Keratinocyte (primary cell): ENCODE results near the gene PGBD1. TPM values are rescaled to one million over a fixed set of nuclear protein-coding genes. Genes with fewer than 3 reads are reported as not detected.

Experiments
- DNase-seq: peaks from one replicate; pipeline ENCODE4 v3.0.0-alpha.2; 2011; ENCODE audit warnings: low read depth, missing footprints, low spot score
- FAIRE-seq: peaks from 2 replicates; lab custom pipeline; 2011; peaks lifted over from hg19 to GRCh38; lab: Jason Lieb, UNC
- H2AFZ ChIP-seq: 2 replicates; pipeline ENCODE4 v1.6.0; 2012; ENCODE audit warnings: low read length, control low read depth, inconsistent platforms; ENCODE audit not compliant: control insufficient read depth
- H3K27ac ChIP-seq: 2 replicates; pipeline ENCODE4 v1.5.1; 2011; ENCODE audit warnings: low read length; ENCODE audit not compliant: control insufficient read depth, insufficient read depth
- H3K27me3 ChIP-seq: 3 replicates; pipeline ENCODE4 v1.6.0; 2011; ENCODE audit warnings: low read length; ENCODE audit not compliant: control insufficient read depth, insufficient read depth; ENCODE audit errors: extremely low read depth
- H3K36me3 ChIP-seq, 2 experiments: 2 replicates in 1 of 2; 3 replicates in 1 of 2; pipeline ENCODE4 v1.5.1; 2011; ENCODE audit warnings: low read length in 2 of 2, mild to moderate bottlenecking in 1 of 2; ENCODE audit not compliant: control insufficient read depth in 2 of 2, insufficient read depth in 2 of 2; ENCODE audit errors: extremely low read depth in 1 of 2
- H3K4me1 ChIP-seq: 3 replicates; pipeline ENCODE4 v1.5.1; 2011; ENCODE audit warnings: low read length; ENCODE audit not compliant: control insufficient read depth, insufficient read depth; ENCODE audit errors: extremely low read depth
- H3K4me2 ChIP-seq: 3 replicates; pipeline ENCODE4 v1.6.0; 2011; ENCODE audit warnings: low read depth, low read length; ENCODE audit not compliant: control insufficient read depth, insufficient read depth; ENCODE audit errors: extremely low read depth
- H3K4me3 ChIP-seq, 3 experiments: fragments of 200-600 bp in 1 of 3; sonication (generic) in 1 of 3; 2 replicates in 2 of 3; 3 replicates in 1 of 3; pipeline ENCODE4 v1.5.1; 2011 to 2016; ENCODE audit warnings: low read length in 3 of 3, mild to moderate bottlenecking in 3 of 3, control low read depth in 2 of 3, inconsistent platforms in 1 of 3, low read depth in 1 of 3, mixed read lengths in 1 of 3, mixed run types in 1 of 3, moderate library complexity in 1 of 3; ENCODE audit not compliant: control insufficient read depth in 2 of 3, insufficient read depth in 2 of 3; ENCODE audit errors: extremely low read depth in 1 of 3
- H3K79me2 ChIP-seq: 2 replicates; pipeline ENCODE4 v1.6.0; 2012; ENCODE audit warnings: low read length; ENCODE audit not compliant: control insufficient read depth, insufficient read depth
- H3K9ac ChIP-seq: 3 replicates; pipeline ENCODE4 v1.6.0; 2011; ENCODE audit warnings: low read length; ENCODE audit not compliant: control insufficient read depth, insufficient read depth; ENCODE audit errors: extremely low read depth
- H3K9me1 ChIP-seq: 3 replicates; pipeline ENCODE4 v1.6.0; 2011; ENCODE audit warnings: low read length; ENCODE audit not compliant: control insufficient read depth, insufficient read depth; ENCODE audit errors: extremely low read depth
- H3K9me3 ChIP-seq: 2 replicates; pipeline ENCODE4 v1.5.1; 2012; ENCODE audit warnings: low read depth, low read length; ENCODE audit not compliant: control insufficient read depth
- H4K20me1 ChIP-seq: 3 replicates; pipeline ENCODE4 v1.6.0; 2011; ENCODE audit warnings: low read length; ENCODE audit not compliant: control insufficient read depth, insufficient read depth; ENCODE audit errors: extremely low read depth
- EZH2 ChIP-seq: IDR thresholded peaks from one replicate; pipeline ENCODE4 v1.6.1; 2012; ENCODE audit warnings: inconsistent platforms, mild to moderate bottlenecking, low read length, moderate library complexity
- dilution Hi-C: fragments of 300-500 bp; cut with MboI; formaldehyde crosslinking; loops from one replicate; pipeline ENCODE4 v1.7.0; 2020; ENCODE audit warnings: low sequenced_read_pairs; ENCODE audit not compliant: extremely low pct_ligation_motif_present
- polyA plus RNA-seq, 5 experiments: library from polyadenylated mRNA; depleted of rRNA in 3 of 5; stranded (reverse) in 3 of 5; stranded (forward) in 1 of 5; unstranded in 1 of 5; fragments of >200 nt; gene quantifications; 1 replicate in 1 of 5; 2 replicates in 3 of 5; 3 replicates in 1 of 5; pipeline versions ENCODE4 v1.2.1 to v1.2.3, GENCODE V29; 2011 to 2012; ENCODE audit warnings: missing spikeins in 2 of 5, low read depth in 1 of 5, low replicate concordance in 1 of 5
- TF ChIP-seq, protein P1 (sequence below), 3 experiments: IDR thresholded peaks in 1 of 3; conservative IDR thresholded peaks in 1 of 3; optimal IDR thresholded peaks in 1 of 3; 2 replicates in 2 of 3; 3 replicates in 1 of 3; pipeline versions ENCODE3 to v1.5.1; 2011; ENCODE audit warnings: low read length in 3 of 3, mild to moderate bottlenecking in 3 of 3, moderate library complexity in 2 of 3, control low read depth in 1 of 3, inconsistent platforms in 1 of 3; ENCODE audit not compliant: insufficient read depth in 2 of 3; ENCODE audit errors: extremely low read depth in 1 of 3

Gene PGBD1
- polyA plus RNA-seq, 1 donor (not counting 4 experiments of a cell fraction or from before 2014, with no cell fraction given): 3.1 TPM

DNA sequence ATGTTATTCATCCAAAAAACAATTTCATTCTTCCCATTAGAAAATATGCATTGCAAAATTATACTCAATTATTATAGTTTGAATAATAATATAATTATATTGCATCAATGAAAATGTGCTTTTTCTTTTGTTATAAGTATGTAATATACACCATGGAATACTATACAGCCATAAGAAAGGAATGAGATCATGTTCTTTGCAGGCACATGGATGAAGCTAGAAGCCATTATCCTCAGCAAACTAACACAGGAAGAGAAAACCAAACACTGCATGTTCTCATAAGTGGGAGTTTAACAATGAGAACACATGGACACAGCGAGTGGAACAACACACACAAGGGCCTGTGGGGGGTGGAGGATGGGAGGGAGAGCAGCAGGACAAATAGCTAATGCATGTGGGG lies 24.3 kb upstream of the PGBD1 start:
- no peaks in the 10 kb centered on the region for H3K9me1 ChIP-seq
- H3K36me3 ChIP-seq: no peaks in the 10 kb centered on the region
- H3K27me3 ChIP-seq: peaks cover 5% of the 10 kb centered on the region
- no peaks in the 10 kb centered on the region for H3K79me2 ChIP-seq
- H3K4me2 ChIP-seq: no peak overlapping the region
- H2AFZ ChIP-seq: no peak overlapping the region
- FAIRE-seq (no peak), DNase-seq (no peak)
- H3K4me3 ChIP-seq: no peak overlapping the region
- dilution Hi-C loops: no loop called here
- peaks cover 4% of the 10 kb centered on the region for H3K9me3 ChIP-seq
- H3K27ac ChIP-seq: no peak overlapping the region
- no peaks in the 10 kb centered on the region for H4K20me1 ChIP-seq
- TF ChIP-seq, protein P1, sequence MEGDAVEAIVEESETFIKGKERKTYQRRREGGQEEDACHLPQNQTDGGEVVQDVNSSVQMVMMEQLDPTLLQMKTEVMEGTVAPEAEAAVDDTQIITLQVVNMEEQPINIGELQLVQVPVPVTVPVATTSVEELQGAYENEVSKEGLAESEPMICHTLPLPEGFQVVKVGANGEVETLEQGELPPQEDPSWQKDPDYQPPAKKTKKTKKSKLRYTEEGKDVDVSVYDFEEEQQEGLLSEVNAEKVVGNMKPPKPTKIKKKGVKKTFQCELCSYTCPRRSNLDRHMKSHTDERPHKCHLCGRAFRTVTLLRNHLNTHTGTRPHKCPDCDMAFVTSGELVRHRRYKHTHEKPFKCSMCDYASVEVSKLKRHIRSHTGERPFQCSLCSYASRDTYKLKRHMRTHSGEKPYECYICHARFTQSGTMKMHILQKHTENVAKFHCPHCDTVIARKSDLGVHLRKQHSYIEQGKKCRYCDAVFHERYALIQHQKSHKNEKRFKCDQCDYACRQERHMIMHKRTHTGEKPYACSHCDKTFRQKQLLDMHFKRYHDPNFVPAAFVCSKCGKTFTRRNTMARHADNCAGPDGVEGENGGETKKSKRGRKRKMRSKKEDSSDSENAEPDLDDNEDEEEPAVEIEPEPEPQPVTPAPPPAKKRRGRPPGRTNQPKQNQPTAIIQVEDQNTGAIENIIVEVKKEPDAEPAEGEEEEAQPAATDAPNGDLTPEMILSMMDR (optimal IDR thresholded peaks at IDR 0.05 in 1 of 3, IDR thresholded peaks at IDR 0.05 in 1 of 3, conservative IDR thresholded peaks at IDR 0.05 in 1 of 3; ENCODE audit: extremely low read depth in 1 of 3, insufficient read depth in 2 of 3, low read length in 3 of 3): no peak
- TF ChIP-seq EZH2: no peak
- peaks cover 11% of the 10 kb centered on the region for H3K4me1 ChIP-seq
- no peak overlapping the region for H3K9ac ChIP-seq

- H2AFZ ChIP-seq: peak within 1 kb of the TSS; percentile 91
- no peak within 1 kb of the TSS for H3K27ac ChIP-seq
- no peaks in the 10 kb centered on the region for H3K79me2 ChIP-seq
- dilution Hi-C loops: no loop called here
- no peak within 1 kb of the TSS for H3K9ac ChIP-seq
- no peaks in the 10 kb centered on the region for H3K36me3 ChIP-seq
- DNase-seq (no peak), FAIRE-seq (no peak)
- H3K9me3 ChIP-seq: peaks cover 4% of the 10 kb centered on the region
- peaks cover 8% of the 10 kb centered on the region for H3K4me1 ChIP-seq
- H3K4me3 ChIP-seq: peak within 1 kb of the TSS; percentile 19 to 56 (median 21)
- no peaks in the 10 kb centered on the region for H3K9me1 ChIP-seq
- peak within 1 kb of the TSS; percentile 78 for H3K4me2 ChIP-seq
- H3K27me3 ChIP-seq: peaks cover 5% of the 10 kb centered on the region
- TF ChIP-seq, protein P1 (optimal IDR thresholded peaks at IDR 0.05 in 1 of 3, IDR thresholded peaks at IDR 0.05 in 1 of 3, conservative IDR thresholded peaks at IDR 0.05 in 1 of 3; ENCODE audit: extremely low read depth in 1 of 3, insufficient read depth in 2 of 3, low read length in 3 of 3): no peak
- no peak for TF ChIP-seq EZH2
- no peaks in the 10 kb centered on the region for H4K20me1 ChIP-seq
Observed at GRCh38 chr6:28258877-28259777, 22.2 kb upstream of the PGBD1 start, which contains the start of gene NKAPL. TSS of gene NKAPL (plus strand) at chr6:28259297. CDS start at chr6:28259372, 75 bp downstream.
